Measurements from ENCODE around the gene ASCC2.

Gene ASCC2

GRCh38 chr22:29810216-29810615, 27.9 kb downstream of the ASCC2 start:
- DNase-seq (ENCODE audit: low spot score), result no peak
- in situ Hi-C loops (cut with MboI; ENCODE audit: low sequenced_read_pairs, unreplicated experiment), result no loop called here
- no peak for TF ChIP-seq CTCF (IDR thresholded peaks at IDR 0.05; ENCODE audit: borderline replicate concordance, control extremely low read depth, extremely low read depth, insufficient read depth, missing control alignments)

DNA sequence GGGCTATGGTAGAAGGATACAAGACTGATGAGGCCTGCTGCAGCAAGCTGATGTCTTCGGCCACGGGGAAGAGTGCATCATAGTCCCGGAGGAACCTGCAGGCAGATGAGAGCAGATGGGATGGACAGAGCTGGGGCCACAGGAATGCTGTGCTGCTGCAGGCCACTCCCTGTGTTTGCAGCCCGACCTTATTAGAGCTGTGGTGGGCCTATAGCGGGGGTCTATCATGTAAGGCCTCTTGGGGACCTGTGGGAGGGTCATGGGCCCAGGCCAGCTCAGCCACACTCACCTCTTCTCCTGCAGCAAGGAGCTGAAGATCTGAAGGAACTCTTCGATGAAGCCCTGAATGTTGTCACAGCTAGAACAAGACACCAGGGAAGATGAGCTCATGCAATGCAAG, 31.9 kb downstream of the ASCC2 start:
- no peak for DNase-seq (ENCODE audit: low spot score)
- TF ChIP-seq CTCF (IDR thresholded peaks at IDR 0.05; ENCODE audit: borderline replicate concordance, control extremely low read depth, extremely low read depth, insufficient read depth, missing control alignments), result no peak
- in situ Hi-C loops (cut with MboI; ENCODE audit: low sequenced_read_pairs, unreplicated experiment), result no loop called here

- no peak for DNase-seq (ENCODE audit: low spot score)
- in situ Hi-C loops (cut with MboI; ENCODE audit: low sequenced_read_pairs, unreplicated experiment), result no loop called here
- no peak for TF ChIP-seq CTCF (IDR thresholded peaks at IDR 0.05; ENCODE audit: borderline replicate concordance, control extremely low read depth, extremely low read depth, insufficient read depth, missing control alignments)
These were observed 33.1 kb downstream of the ASCC2 start for GRCh38 chr22:29804985-29805384.

DNA sequence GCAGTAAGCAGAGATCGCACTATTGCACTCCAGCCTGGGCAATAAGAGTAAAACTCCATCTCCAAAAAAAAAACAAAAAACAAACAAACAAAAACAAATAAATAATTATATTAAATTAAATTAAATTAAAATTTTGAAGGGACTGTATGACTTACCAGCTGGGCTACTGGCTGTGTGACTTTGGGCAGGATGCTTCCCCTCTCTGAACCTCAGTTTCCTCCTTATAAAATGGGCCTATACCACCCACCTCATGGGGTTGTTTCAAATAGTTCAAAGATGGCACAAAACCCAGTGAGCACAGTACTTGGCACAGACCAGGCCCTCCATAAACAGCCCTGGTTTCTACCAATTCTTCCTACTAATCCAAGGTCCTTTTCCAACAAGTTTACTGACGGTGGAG, 34.9 kb downstream of the ASCC2 start:
- TF ChIP-seq CTCF (IDR thresholded peaks at IDR 0.05; ENCODE audit: borderline replicate concordance, control extremely low read depth, extremely low read depth, insufficient read depth, missing control alignments), result no peak
- in situ Hi-C loops (cut with MboI; ENCODE audit: low sequenced_read_pairs, unreplicated experiment), result no loop called here
- DNase-seq (ENCODE audit: low spot score), result no peak

GRCh38 chr22:29801796-29802195, 36.3 kb downstream of the ASCC2 start:
- in situ Hi-C loops (cut with MboI; ENCODE audit: low sequenced_read_pairs, unreplicated experiment), result no loop called here
- DNase-seq (ENCODE audit: low spot score), result no peak
- TF ChIP-seq CTCF (IDR thresholded peaks at IDR 0.05; ENCODE audit: borderline replicate concordance, control extremely low read depth, extremely low read depth, insufficient read depth, missing control alignments), result no peak

DNA sequence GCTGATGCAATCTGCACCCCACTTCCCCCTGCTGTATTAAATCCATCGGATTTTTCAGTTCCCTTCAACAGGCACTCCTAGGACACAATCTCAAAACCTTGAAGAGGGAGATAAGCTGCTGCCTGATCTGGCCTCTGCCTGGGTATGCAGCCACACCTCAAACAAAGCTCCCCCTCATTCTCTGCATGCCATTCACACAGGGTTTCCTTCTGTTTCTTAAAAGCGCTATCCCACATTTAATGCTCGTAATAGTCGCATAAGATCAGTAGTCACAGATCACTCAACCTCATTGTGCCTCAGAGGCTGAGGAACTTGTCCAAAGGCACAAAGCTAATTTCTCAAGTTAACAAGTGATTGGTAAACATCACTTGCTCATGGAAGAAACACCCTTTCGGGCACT, 36.9 kb downstream of the ASCC2 start:
- DNase-seq (ENCODE audit: low spot score), result no peak
- in situ Hi-C loops (cut with MboI; ENCODE audit: low sequenced_read_pairs, unreplicated experiment), result no loop called here
- no peak for TF ChIP-seq CTCF (IDR thresholded peaks at IDR 0.05; ENCODE audit: borderline replicate concordance, control extremely low read depth, extremely low read depth, insufficient read depth, missing control alignments)

DNA sequence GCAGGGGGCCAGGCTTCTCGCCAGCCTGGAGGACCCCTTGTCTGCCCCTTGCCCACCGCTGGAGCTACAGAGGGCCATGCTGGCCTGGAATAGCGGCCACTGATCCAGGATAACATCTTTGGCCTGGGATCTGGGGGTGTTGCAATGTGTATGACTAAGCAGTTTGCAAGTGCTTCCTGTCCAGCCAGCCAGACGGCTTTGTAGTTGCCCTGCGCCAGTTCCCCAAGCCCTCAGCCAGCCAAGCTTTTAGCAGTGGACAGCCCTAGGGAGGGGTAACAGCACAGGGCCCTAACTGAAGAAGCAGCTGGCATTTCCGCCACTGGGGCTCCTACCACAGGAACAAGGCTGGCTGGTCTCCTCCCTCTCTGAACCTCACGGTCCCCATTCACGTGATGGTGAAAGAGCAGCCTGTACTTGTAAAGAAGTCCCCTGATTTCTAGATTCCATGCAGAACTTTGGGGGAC, 38.8 kb downstream of the ASCC2 start:
- no peak for TF ChIP-seq CTCF (IDR thresholded peaks at IDR 0.05; ENCODE audit: borderline replicate concordance, control extremely low read depth, extremely low read depth, insufficient read depth, missing control alignments)
- DNase-seq (ENCODE audit: low spot score), result no peak
- in situ Hi-C loops (cut with MboI; ENCODE audit: low sequenced_read_pairs, unreplicated experiment), result no loop called here
